Measurements from ENCODE around the gene EFNA5. TPM values are rescaled to one million over a fixed set of nuclear protein-coding genes. Genes with fewer than 3 reads are reported as not detected.

EFNA5 gene
- total and polyA plus RNA-seq, 2 of the 8 experiments (the other 6 are each of a cell fraction or from before 2014, with no cell fraction given), result 9.6 to 21.8 TPM

GRCh38 chr5:107431536-107431935 lies 239.2 kb downstream of the EFNA5 start:
- Histone ChIP-seq H4K20me1 (replicated peaks in 1 of 2; ENCODE audit: control insufficient read depth in 1 of 2, insufficient read depth in 2 of 2, low read length in 2 of 2) (peaks cover 0 to under 1% of the 10 kb centered on the region in 2 experiments), H2BK12ac (ENCODE audit: low read depth, low read length) (no peak overlapping the region), H3K36me3 (ENCODE audit: control insufficient read depth in 2 of 4, insufficient read depth in 4 of 4, low read length in 3 of 4) (peaks cover 0 to 8% (median 0%) of the 10 kb centered on the region in 4 experiments; a peak in 1 of 8 replicates), H3K56ac (replicated peaks; ENCODE audit: insufficient read length, low read depth, low read length) (no peak overlapping the region), H3K79me1 (ENCODE audit: low read depth, low read length) (no peaks in the 10 kb centered on the region), H3K4me1 (replicated peaks in 1 of 4; ENCODE audit: control insufficient read depth in 3 of 4, insufficient read depth in 4 of 4, low read length in 3 of 4) (no peaks in the 10 kb centered on the region), H3K4me3 (ENCODE audit: extremely low read depth in 1 of 4, insufficient read depth in 2 of 4, low read depth in 3 of 4, low read length in 4 of 4) (no peak overlapping the region), H2AFZ (ENCODE audit: low read length) (no peak overlapping the region), H2BK20ac (ENCODE audit: low read length) (no peak overlapping the region), H3K27me3 (replicated peaks in 1 of 4; ENCODE audit: control insufficient read depth in 3 of 4, extremely low read depth in 1 of 4, insufficient read depth in 3 of 4, low read length in 3 of 4) (no peaks in the 10 kb centered on the region), H4K5ac (ENCODE audit: insufficient read length, low read depth, low read length) (no peak overlapping the region), H3K18ac (ENCODE audit: extremely low read depth, low read length) (no peak overlapping the region), H3K23me2 (ENCODE audit: low read depth, low read length) (no peaks in the 10 kb centered on the region), H4K8ac (ENCODE audit: extremely low read depth, insufficient read depth, low read length) (no peak overlapping the region), H3K14ac (ENCODE audit: insufficient read length) (no peak overlapping the region), H3K9me3 (ENCODE audit: insufficient read depth in 2 of 2, low read depth in 1 of 2, low read length in 1 of 2) (no peaks in the 10 kb centered on the region), H2BK15ac (ENCODE audit: low read length) (no peak overlapping the region), H3K27ac (ENCODE audit: low read depth, low read length) (no peak overlapping the region), H3K4me2 (ENCODE audit: insufficient read depth in 1 of 2, low read depth in 2 of 2, low read length in 2 of 2) (no peak overlapping the region), H3K9ac (replicated peaks in 1 of 4; ENCODE audit: extremely low read depth in 1 of 4, low read depth in 3 of 4, low read length in 3 of 4) (no peak overlapping the region), H3K23ac (ENCODE audit: insufficient read length) (no peak overlapping the region), H3K79me2 (ENCODE audit: control insufficient read depth in 1 of 2, insufficient read depth in 2 of 2, low read length in 2 of 2) (0 out of 4 replicates have a peak, but pooled peaks cover 0 to 2% of the 10 kb centered on the region in 2 experiments), H2AK5ac (ENCODE audit: low read depth, low read length) (no peak overlapping the region), H2BK5ac (ENCODE audit: low read depth, low read length) (no peak overlapping the region), H3K4ac (replicated peaks; ENCODE audit: insufficient read length, low read depth, low read length) (no peak overlapping the region), H2BK120ac (replicated peaks; ENCODE audit: low read depth, low read length) (no peak overlapping the region), H4K91ac (replicated peaks; ENCODE audit: insufficient read length, low read length) (no peak overlapping the region)
- 91% methylated on average over 4 of the region's 4 CpGs; no CpG with 5 or more reads in 1 of the 2 experiments for WGBS, 2 experiments (ENCODE audit: extremely low coverage in 1 of 2, insufficient coverage in 1 of 2, insufficient read length in 1 of 2, insufficient replicate concordance in 2 of 2, low coverage in 1 of 2, low lambda C conversion rate in 2 of 2, missing lambda C conversion rate in 1 of 2)
- ChIA-PET POLR2A (ENCODE audit: partially characterized antibody) (no interaction called here), CTCF (ENCODE audit: partially characterized antibody) (interaction anchor here (0.9 to 1.3 kb wide), 3 partner anchors 9 to 105 kb away, joined by 3 read pairs; no protein-coding TSS in a partner anchor)
- FAIRE-seq, result no peak
- TF ChIP-seq SIX5 (IDR thresholded peaks at IDR 0.05; ENCODE audit: low read depth, low read length) (no peak), SRF (IDR thresholded peaks at IDR 0.05; ENCODE audit: low read depth, low read length) (no peak), SIN3A (conservative IDR thresholded peaks at IDR 0.05 in 1 of 2, IDR thresholded peaks at IDR 0.05 in 1 of 2; ENCODE audit: low read depth in 1 of 2, low read length in 2 of 2) (no peak), KDM5A (IDR thresholded peaks at IDR 0.05; ENCODE audit: low read length) (no peak), BRCA1 (IDR thresholded peaks at IDR 0.05; ENCODE audit: low read depth, low read length) (no peak), MAX (IDR thresholded peaks at IDR 0.05) (no peak), CHD2 (IDR thresholded peaks at IDR 0.05; ENCODE audit: low read length) (no peak), GABPA (IDR thresholded peaks at IDR 0.05; ENCODE audit: borderline replicate concordance, insufficient read depth, low read length) (no peak), RFX5 (IDR thresholded peaks at IDR 0.05; ENCODE audit: borderline replicate concordance, low read depth, low read length) (no peak), HDAC6 (IDR thresholded peaks at IDR 0.05; ENCODE audit: low read depth, low read length) (no peak), KDM4A (IDR thresholded peaks at IDR 0.05; ENCODE audit: low read depth, low read length, severe bottlenecking) (no peak), CTBP2 (IDR thresholded peaks at IDR 0.05; ENCODE audit: borderline replicate concordance, insufficient read depth, insufficient read length, low read length) (no peak), TEAD4 (IDR thresholded peaks at IDR 0.05; ENCODE audit: low read depth, low read length) (no peak)
- DNase-seq (ENCODE audit: low read depth in 1 of 2, low spot score in 2 of 2), result no peak

Data from H1 (cell line).